Measurements from ENCODE around the gene BCCIP. TPM values are rescaled to one million over a fixed set of nuclear protein-coding genes. Genes with fewer than 3 reads are reported as not detected.

The BCCIP gene
- 48.7 and 95.6 TPM in 2 replicates for total RNA-seq

DNA sequence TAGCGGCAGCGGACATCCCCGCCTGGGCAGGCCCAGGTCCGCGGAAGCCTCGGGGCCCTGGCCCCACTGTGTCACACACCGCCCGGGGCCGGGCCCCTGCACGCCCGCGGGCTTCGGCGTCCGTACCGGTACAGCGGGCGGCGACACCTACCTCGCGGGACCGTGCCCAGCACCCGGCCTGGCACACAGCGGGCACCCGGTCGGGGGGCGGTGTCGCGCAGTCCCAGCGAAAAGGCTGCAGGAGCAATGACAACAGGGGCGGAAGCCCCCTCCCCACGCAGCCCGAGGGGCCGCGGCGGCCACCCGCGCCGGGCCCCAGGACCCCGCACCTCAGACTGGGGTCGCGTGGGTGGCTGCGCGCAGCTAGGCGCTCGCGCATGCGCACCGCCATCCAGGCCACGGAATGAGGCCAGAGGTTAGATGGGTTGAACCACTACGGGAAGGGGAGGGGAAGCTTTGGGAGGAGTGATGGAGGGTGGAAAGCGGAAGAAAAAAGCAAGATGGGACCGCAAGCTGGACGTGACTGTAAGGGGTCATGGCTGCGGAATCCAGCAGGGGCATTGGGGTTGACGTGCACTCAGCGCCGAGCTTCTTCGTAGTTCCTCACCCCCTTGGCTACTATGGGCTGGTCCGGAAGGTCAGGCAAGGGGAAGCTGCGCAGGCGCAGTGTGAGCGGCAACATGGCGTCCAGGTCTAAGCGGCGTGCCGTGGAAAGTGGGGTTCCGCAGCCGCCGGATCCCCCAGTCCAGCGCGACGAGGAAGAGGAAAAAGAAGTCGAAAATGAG is at the start of gene BCCIP, which contains the start of gene UROS:
BCCIP (plus strand) TSS at position 669 of the 785 bp plus-strand sequence; CDS start at position 681, 12 bp downstream.
UROS (minus strand) TSS at position 381 of the 785 bp plus-strand sequence. CDS start 6,759 bp downstream, outside the sequence.

DNA sequence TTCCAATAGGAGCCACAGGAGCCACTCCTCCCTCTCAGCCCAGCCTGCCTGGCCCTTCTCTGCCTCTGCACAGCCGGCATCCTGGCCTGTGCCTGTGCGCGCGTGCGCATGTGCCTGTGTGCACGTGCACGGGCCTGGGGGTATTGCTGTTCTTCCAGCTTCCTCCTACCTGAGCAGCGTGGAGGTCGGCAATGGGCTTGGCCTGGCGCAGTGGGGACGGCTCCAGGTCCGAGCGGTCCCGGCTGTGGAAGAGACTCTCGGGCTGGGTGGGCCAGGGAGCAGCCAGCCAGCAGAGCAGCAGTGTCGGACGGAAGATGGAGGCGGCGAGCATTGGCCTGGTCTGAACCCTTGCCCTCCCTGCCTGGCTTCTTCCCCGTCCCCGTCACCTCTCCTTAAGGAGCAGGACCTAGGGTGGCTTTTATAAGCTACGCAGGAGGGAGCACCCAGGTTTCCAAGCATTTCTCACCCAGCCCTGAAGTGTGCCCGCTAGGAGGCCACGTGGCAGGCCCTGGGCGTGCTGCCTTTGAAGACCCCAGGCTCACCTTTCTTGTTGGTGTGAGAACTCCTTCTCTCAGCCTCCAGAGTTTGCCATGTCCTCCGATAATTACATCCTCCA is 47.7 kb upstream of the BCCIP start, which contains the start of gene MMP21:
MMP21 (minus strand) TSS at position 331 of the 616 bp plus-strand sequence; CDS start at position 331, 0 bp downstream.

GRCh38 chr10:125881192-125881591 is 57.8 kb downstream of the BCCIP start, which contains the start of gene DHX32:
TSS of gene DHX32 (minus strand) at chr10:125881292. CDS start at chr10:125880824, 468 bp downstream.

Other genes starting within 250 kb of the BCCIP start
- gene TEX36, start 140.4 kb upstream of the BCCIP start, total RNA-seq: not detected in 2 replicates
- 8.9 and 12.1 TPM in 2 replicates for gene EDRF1, start 103.8 kb upstream of the BCCIP start, total RNA-seq
- gene MMP21, start 47.7 kb upstream of the BCCIP start, total RNA-seq: not detected in 2 replicates
- 38.3 and 52.8 TPM in 2 replicates for gene UROS, start 288 bp upstream of the BCCIP start, total RNA-seq
- gene DHX32, start 57.7 kb downstream of the BCCIP start, total RNA-seq: 32.8 and 34.6 TPM in 2 replicates
- gene FANK1, start 73.0 kb downstream of the BCCIP start, total RNA-seq: 2.1 and 3.3 TPM in 2 replicates